Prostate gland (tissue), 2 donors: ENCODE measurements around the gene ATP13A2. TPM values are rescaled to one million over a fixed set of nuclear protein-coding genes. Genes with fewer than 3 reads are reported as not detected.

ENCODE experiments used
- DNase-seq: peaks from one replicate; pipeline ENCODE4 v3.0.0-alpha.2; 2019; ENCODE audit warnings: low spot score
- H3K27ac ChIP-seq, 2 donors: fragments of 200-600 bp; sonication (generic); 2 replicates each; pipeline ENCODE4 v1.5.1; 2017 to 2019
- H3K27me3 ChIP-seq: fragments of 200-600 bp; sonication (generic); replicated peaks from 2 replicates; pipeline ENCODE4 v1.5.1; 2019; ENCODE audit not compliant: insufficient read depth
- H3K36me3 ChIP-seq, 2 donors: fragments of 200-600 bp; sonication (generic); 1 replicate in 1 of 2; 2 replicates in 1 of 2; pipeline versions ENCODE4 v1.5.1 to v1.8.1; 2017 to 2019
- H3K4me1 ChIP-seq: fragments of 200-600 bp; sonication (generic); replicated peaks from 2 replicates; pipeline ENCODE4 v1.5.1; 2019
- H3K4me3 ChIP-seq, 2 donors: fragments of 200-600 bp; sonication (generic); 2 replicates each; pipeline ENCODE4 v1.5.1; 2017 to 2019
- H3K9me3 ChIP-seq: fragments of 200-600 bp; sonication (generic); 2 replicates; pipeline ENCODE4 v1.5.1; 2017
- POLR2A ChIP-seq: fragments of 450-650 bp; IDR thresholded peaks from one replicate; pipeline ENCODE4 v1.6.1; 2016; ENCODE audit warnings: antibody characterized with exemption, mild to moderate bottlenecking
- POLR2AphosphoS5 ChIP-seq: sonication (generic); formaldehyde crosslinking; IDR thresholded peaks from one replicate; pipeline ENCODE4 v1.6.1; 2017; ENCODE audit warnings: antibody characterized with exemption
- WGBS: methylation state at CpG from one replicate; pipeline ENCODE4 v1.1.5; 2018; 5-methylcytosine and 5-hydroxymethylcytosine counted together
- intact Hi-C: fragments of 100-400 bp; cut with DNase I; formaldehyde crosslinking; loops from one replicate; pipeline ENCODE4 v1.14.2; 2022
- total RNA-seq, 2 donors: library from RNA; depleted of rRNA; stranded (reverse); fragments of >200 nt; gene quantifications; one replicate each; pipeline ENCODE4 v1.1.0, GENCODE V29; 2016
- TF ChIP-seq, protein P1 (sequence below), 4 experiments: fragments of 200-600 bp in 2 of 4; fragments of 450-650 bp in 2 of 4; sonication (generic) in 2 of 4; IDR thresholded peaks; 1 replicate in 3 of 4; 2 replicates in 1 of 4; pipeline ENCODE4 v1.5.1; 2016 to 2019; ENCODE audit warnings: antibody characterized with exemption in 4 of 4, mild to moderate bottlenecking in 2 of 4, moderate library complexity in 2 of 4

The ATP13A2 gene
- total RNA-seq, 2 donors from 2014 or later, result 45.4 to 47.9 TPM

DNA sequence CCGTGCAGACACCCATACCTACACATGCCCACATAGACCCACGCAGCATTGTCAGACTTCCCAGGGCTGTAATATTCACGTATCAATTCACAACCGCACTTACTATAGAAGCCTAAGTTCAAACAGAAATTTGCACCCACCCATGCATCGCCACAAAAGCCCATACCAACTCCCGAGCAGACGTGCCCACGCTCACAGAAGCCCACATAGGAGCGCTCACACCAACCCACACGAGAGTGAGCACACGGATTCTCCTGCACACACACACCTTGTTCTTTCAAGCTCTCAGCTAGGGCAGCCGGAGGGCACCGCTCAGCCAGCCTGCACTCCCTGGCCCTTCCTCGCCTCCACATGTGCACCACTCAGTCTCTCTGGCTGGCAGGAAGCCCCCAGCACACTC is 35.9 kb downstream of the ATP13A2 start:
- DNase-seq, result no peak

DNA sequence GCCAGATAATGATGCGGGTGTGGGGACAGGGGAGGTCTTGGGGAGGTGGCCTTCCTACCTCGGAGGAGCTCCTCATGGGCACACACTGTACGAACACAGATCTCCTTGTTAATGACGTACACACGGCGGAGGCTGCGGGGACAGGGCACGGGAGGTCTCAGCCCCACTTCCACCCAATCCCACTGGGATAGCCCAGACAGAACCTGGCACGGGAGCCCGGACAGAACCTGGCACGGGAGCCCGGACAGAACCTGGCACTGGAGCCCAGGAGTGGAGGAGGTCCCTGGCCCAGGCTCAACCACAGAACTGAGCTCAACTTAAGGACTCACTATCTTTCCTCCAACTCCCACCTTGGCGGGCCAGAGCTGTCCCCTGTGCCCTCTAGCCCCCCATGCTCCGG is 36.5 kb downstream of the ATP13A2 start:
- no peak for TF ChIP-seq POLR2A
- TF ChIP-seq, protein P1, sequence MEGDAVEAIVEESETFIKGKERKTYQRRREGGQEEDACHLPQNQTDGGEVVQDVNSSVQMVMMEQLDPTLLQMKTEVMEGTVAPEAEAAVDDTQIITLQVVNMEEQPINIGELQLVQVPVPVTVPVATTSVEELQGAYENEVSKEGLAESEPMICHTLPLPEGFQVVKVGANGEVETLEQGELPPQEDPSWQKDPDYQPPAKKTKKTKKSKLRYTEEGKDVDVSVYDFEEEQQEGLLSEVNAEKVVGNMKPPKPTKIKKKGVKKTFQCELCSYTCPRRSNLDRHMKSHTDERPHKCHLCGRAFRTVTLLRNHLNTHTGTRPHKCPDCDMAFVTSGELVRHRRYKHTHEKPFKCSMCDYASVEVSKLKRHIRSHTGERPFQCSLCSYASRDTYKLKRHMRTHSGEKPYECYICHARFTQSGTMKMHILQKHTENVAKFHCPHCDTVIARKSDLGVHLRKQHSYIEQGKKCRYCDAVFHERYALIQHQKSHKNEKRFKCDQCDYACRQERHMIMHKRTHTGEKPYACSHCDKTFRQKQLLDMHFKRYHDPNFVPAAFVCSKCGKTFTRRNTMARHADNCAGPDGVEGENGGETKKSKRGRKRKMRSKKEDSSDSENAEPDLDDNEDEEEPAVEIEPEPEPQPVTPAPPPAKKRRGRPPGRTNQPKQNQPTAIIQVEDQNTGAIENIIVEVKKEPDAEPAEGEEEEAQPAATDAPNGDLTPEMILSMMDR (IDR thresholded peaks at IDR 0.05), result no peak
- TF ChIP-seq POLR2AphosphoS5, result no peak
- no peaks in the 10 kb centered on the region for H3K27me3 ChIP-seq
- no peaks in the 10 kb centered on the region for H3K9me3 ChIP-seq
- WGBS, result 53% methylated on average over 14 of the region's 14 CpGs
- no peak for DNase-seq
- no peak overlapping the region for H3K27ac ChIP-seq
- H3K36me3 ChIP-seq, result no peaks in the 10 kb centered on the region
- no peak overlapping the region for H3K4me3 ChIP-seq
- H3K4me1 ChIP-seq, result no peaks in the 10 kb centered on the region
- intact Hi-C loops, result no loop called here

More for the DNA sequence above, 35.9 kb downstream of the ATP13A2 start:
- no peak for TF ChIP-seq POLR2AphosphoS5
- TF ChIP-seq, protein P1 (IDR thresholded peaks at IDR 0.05), result no peak
- no peak for TF ChIP-seq POLR2A
- intact Hi-C loops, result no loop called here
- Histone ChIP-seq H3K27me3 (no peaks in the 10 kb centered on the region), H3K9me3 (no peaks in the 10 kb centered on the region), H3K4me3 (no peak overlapping the region), H3K27ac (no peak overlapping the region), H3K4me1 (no peaks in the 10 kb centered on the region), H3K36me3 (no peaks in the 10 kb centered on the region)
- 79% methylated on average over 12 of the region's 14 CpGs for WGBS

DNA sequence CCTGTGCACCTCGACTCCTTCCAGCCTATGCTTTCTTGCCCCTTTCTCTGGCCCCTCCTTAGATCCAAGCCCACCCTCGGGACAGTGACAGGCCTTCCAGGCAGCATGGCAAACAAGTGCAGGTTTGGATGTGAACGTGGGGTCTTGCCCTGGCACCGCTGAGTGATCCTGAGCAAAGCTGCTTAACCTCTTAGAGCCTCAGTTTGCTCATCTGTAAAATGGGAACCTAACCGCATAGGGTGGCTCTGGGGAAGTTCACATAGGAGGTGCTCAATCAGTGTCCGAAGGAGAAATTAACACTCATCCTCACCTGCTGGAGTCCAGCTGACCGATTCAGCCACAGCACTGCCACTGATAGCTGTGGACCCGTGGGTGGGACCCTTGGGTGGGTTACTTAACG is 38.5 kb downstream of the ATP13A2 start:
- H3K27me3 ChIP-seq, result no peaks in the 10 kb centered on the region
- intact Hi-C loops, result no loop called here
- H3K4me1 ChIP-seq, result no peaks in the 10 kb centered on the region
- 86% methylated on average over 9 of the region's 9 CpGs for WGBS
- H3K4me3 ChIP-seq, result no peak overlapping the region
- no peak overlapping the region for H3K27ac ChIP-seq
- H3K36me3 ChIP-seq, result no peaks in the 10 kb centered on the region
- TF ChIP-seq POLR2A (no peak), POLR2AphosphoS5 (no peak)
- TF ChIP-seq, protein P1 (IDR thresholded peaks at IDR 0.05), result no peak
- H3K9me3 ChIP-seq, result no peaks in the 10 kb centered on the region
- no peak for DNase-seq

DNA sequence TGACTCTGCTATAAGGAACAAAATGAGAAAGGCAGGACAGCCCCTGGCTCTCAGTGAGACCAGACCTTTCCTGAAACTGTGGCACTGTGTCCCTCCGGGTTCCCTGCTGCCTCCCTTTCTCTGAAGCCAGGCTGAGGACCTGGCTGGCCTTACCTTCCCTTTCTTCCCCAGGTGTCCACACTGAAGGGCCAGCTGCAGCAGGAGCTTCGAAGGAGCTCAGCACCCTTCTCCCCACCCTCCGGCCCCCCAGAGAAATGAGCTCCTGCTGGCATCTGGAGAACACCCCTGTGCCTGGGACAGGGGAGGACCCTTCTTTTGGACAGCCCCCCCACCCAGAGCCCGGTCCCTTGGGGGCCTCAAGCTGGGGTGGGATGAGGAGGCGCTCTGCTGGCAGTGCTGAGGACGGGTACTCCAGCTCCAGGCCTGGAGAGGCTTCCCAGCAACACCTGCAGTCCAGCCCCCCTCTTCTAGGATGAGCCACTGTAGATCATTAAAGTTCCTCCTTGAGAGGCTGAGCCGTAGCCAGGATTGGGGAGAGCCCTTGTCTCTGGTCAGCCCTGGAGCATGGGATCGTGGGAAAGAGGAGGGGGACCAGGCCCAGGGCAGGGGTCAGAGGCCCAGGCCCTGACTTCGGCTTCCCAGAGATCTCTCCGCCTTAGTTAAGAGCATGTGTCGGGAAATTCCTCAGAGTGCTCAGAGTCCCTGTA is 39.4 kb downstream of the ATP13A2 start:
- no peak for DNase-seq
- intact Hi-C loops, result no loop called here
- H3K27ac ChIP-seq, result no peak overlapping the region

More for the DNA sequence above, 39.4 kb downstream of the ATP13A2 start:
- H3K9me3 ChIP-seq, result no peaks in the 10 kb centered on the region
- WGBS, result 80% methylated on average over 11 of the region's 11 CpGs
- H3K4me3 ChIP-seq, result no peak overlapping the region
- TF ChIP-seq POLR2AphosphoS5 (no peak), POLR2A (no peak)
- TF ChIP-seq, protein P1 (IDR thresholded peaks at IDR 0.05), result no peak
- no peaks in the 10 kb centered on the region for H3K4me1 ChIP-seq
- H3K36me3 ChIP-seq, result no peaks in the 10 kb centered on the region
- H3K27me3 ChIP-seq, result no peaks in the 10 kb centered on the region
